H9 (cell line): ENCODE results near the gene HOXB6. TPM values are rescaled to one million over a fixed set of nuclear protein-coding genes. Genes with fewer than 3 reads are reported as not detected.

Experiments
- DNase-seq: peaks from one replicate; pipeline ENCODE4 v3.0.0-alpha.2; 2017
- H2AFZ ChIP-seq: one replicate; pipeline ENCODE4 v1.6.1; 2013; ENCODE audit warnings: mild to moderate bottlenecking, low read length, control low read depth, moderate library complexity
- H2AK5ac ChIP-seq: 2 replicates; pipeline ENCODE4 v1.6.1; 2013; ENCODE audit warnings: low read length, control low read depth, mixed read lengths; ENCODE audit not compliant: insufficient read length
- H2BK120ac ChIP-seq: one replicate; pipeline ENCODE4 v1.6.1; 2013; ENCODE audit warnings: low read depth, mild to moderate bottlenecking, low read length, control low read depth, inconsistent platforms; ENCODE audit not compliant: poor library complexity, severe bottlenecking
- H2BK12ac ChIP-seq: 2 replicates; pipeline ENCODE4 v1.6.1; 2013; ENCODE audit warnings: low read length, control low read depth, mixed read lengths, low read depth; ENCODE audit not compliant: insufficient read length
- H2BK15ac ChIP-seq: 2 replicates; pipeline ENCODE4 v1.6.1; 2013; ENCODE audit warnings: low read depth, low read length, control low read depth
- H2BK20ac ChIP-seq: one replicate; pipeline ENCODE4 v1.6.1; 2013; ENCODE audit warnings: low read depth, mild to moderate bottlenecking, low read length, control low read depth, inconsistent platforms; ENCODE audit not compliant: poor library complexity, severe bottlenecking
- H2BK5ac ChIP-seq: 2 replicates; pipeline ENCODE4 v1.6.1; 2013; ENCODE audit warnings: low read length, control low read depth, mixed read lengths; ENCODE audit not compliant: insufficient read length
- H3K14ac ChIP-seq: 2 replicates; pipeline ENCODE4 v1.6.1; 2013; ENCODE audit warnings: low read length, control low read depth; ENCODE audit not compliant: insufficient read depth
- H3K18ac ChIP-seq: 2 replicates; pipeline ENCODE4 v1.6.1; 2013; ENCODE audit warnings: low read depth, mild to moderate bottlenecking, mixed read lengths, low read length, control low read depth; ENCODE audit not compliant: insufficient read length
- H3K23ac ChIP-seq: 2 replicates; pipeline ENCODE4 v1.6.1; 2013; ENCODE audit warnings: low read length, control low read depth, mixed read lengths, low read depth; ENCODE audit not compliant: insufficient read length
- H3K23me2 ChIP-seq: 2 replicates; pipeline ENCODE4 v1.6.1; 2013; ENCODE audit warnings: low read depth, mild to moderate bottlenecking, mixed read lengths, low read length, control low read depth; ENCODE audit not compliant: insufficient read length, poor library complexity, severe bottlenecking
- H3K27ac ChIP-seq: 2 replicates; pipeline ENCODE4 v1.5.1; 2013; ENCODE audit warnings: low read length, control low read depth, mixed read lengths, low read depth; ENCODE audit not compliant: insufficient read length
- H3K27me3 ChIP-seq: 2 replicates; pipeline ENCODE4 v1.6.1; 2013; ENCODE audit warnings: low read length, control low read depth, inconsistent platforms; ENCODE audit not compliant: insufficient read depth
- H3K4ac ChIP-seq: 2 replicates; pipeline ENCODE4 v1.6.1; 2013; ENCODE audit warnings: low read depth, mild to moderate bottlenecking, control low read depth, inconsistent platforms, low read length, moderate library complexity
- H3K4me1 ChIP-seq: 2 replicates; pipeline ENCODE4 v1.6.1; 2013; ENCODE audit warnings: low read length, control low read depth, inconsistent platforms; ENCODE audit not compliant: insufficient read depth
- H3K4me2 ChIP-seq: 2 replicates; pipeline ENCODE4 v1.6.1; 2013; ENCODE audit warnings: low read length, control low read depth, mixed read lengths; ENCODE audit not compliant: insufficient read length, insufficient read depth
- H3K56ac ChIP-seq: 2 replicates; pipeline ENCODE4 v1.6.1; 2013; ENCODE audit warnings: low read depth, mild to moderate bottlenecking, mixed read lengths, low read length, control low read depth; ENCODE audit not compliant: insufficient read length
- H3K79me1 ChIP-seq: 2 replicates; pipeline ENCODE4 v1.6.1; 2013; ENCODE audit warnings: low read depth, mild to moderate bottlenecking, moderate library complexity, low read length, control low read depth, inconsistent platforms; ENCODE audit not compliant: insufficient read depth, poor library complexity, severe bottlenecking
- H3K79me2 ChIP-seq: 2 replicates; pipeline ENCODE4 v1.6.1; 2013; ENCODE audit warnings: low read length, control low read depth, inconsistent platforms; ENCODE audit not compliant: insufficient read depth
- H3K9ac ChIP-seq: 2 replicates; pipeline ENCODE4 v1.6.1; 2013; ENCODE audit warnings: low read length, control low read depth, mixed read lengths; ENCODE audit not compliant: insufficient read length; ENCODE audit errors: extremely low read depth
- H3K9me3 ChIP-seq: one replicate; pipeline ENCODE4 v1.6.1; 2013; ENCODE audit warnings: low read depth, low read length, inconsistent platforms; ENCODE audit not compliant: control insufficient read depth
- H3T11ph ChIP-seq: one replicate; pipeline ENCODE4 v1.6.1; 2013; ENCODE audit warnings: mild to moderate bottlenecking, low read length, control low read depth, inconsistent platforms
- H4K20me1 ChIP-seq: one replicate; pipeline ENCODE4 v1.6.1; 2013; ENCODE audit not compliant: control insufficient read depth, insufficient read length, insufficient read depth
- H4K5ac ChIP-seq: 2 replicates; pipeline ENCODE4 v1.6.1; 2013; ENCODE audit warnings: low read depth, mild to moderate bottlenecking, mixed read lengths, low read length, control low read depth; ENCODE audit not compliant: insufficient read length
- H4K8ac ChIP-seq: replicated peaks from 2 replicates; pipeline ENCODE4 v1.6.1; 2013; ENCODE audit warnings: low read length, control low read depth, mixed read lengths, low read depth; ENCODE audit not compliant: insufficient read length
- H4K91ac ChIP-seq: 2 replicates; pipeline ENCODE4 v1.6.1; 2013; ENCODE audit warnings: low read depth, mild to moderate bottlenecking, moderate library complexity, mixed read lengths, low read length, control low read depth; ENCODE audit not compliant: insufficient read length
- H3K27ac Mint-ChIP-seq, 3 experiments: 2 replicates in 2 of 3; 3 replicates in 1 of 3; pipeline ENCODE4 v1.8.0; 2020 to 2021; ENCODE audit warnings: mixed read lengths in 3 of 3, mild to moderate bottlenecking in 1 of 3, moderate library complexity in 1 of 3
- H3K27me3 Mint-ChIP-seq: 2 replicates; pipeline ENCODE4 v1.8.0; 2021; ENCODE audit warnings: low read depth, mild to moderate bottlenecking, moderate library complexity, mixed read lengths
- H3K36me3 Mint-ChIP-seq, 3 experiments: 2 replicates in 2 of 3; 3 replicates in 1 of 3; pipeline ENCODE4 v1.8.0; 2020 to 2021; ENCODE audit warnings: low read depth in 3 of 3, mixed read lengths in 3 of 3; ENCODE audit not compliant: insufficient read depth in 1 of 3
- H3K4me1 Mint-ChIP-seq, 2 experiments: 2 replicates each; pipeline ENCODE4 v1.8.0; 2020; ENCODE audit warnings: mixed read lengths in 2 of 2
- H3K4me3 Mint-ChIP-seq, 2 experiments: 2 replicates in 1 of 2; 3 replicates in 1 of 2; pipeline ENCODE4 v1.8.0; 2020 to 2021; ENCODE audit warnings: mild to moderate bottlenecking in 2 of 2, mixed read lengths in 2 of 2, moderate library complexity in 1 of 2
- H3K9me3 Mint-ChIP-seq, 2 experiments: 2 replicates in 1 of 2; 3 replicates in 1 of 2; pipeline ENCODE4 v1.8.0; 2020; ENCODE audit warnings: mild to moderate bottlenecking in 2 of 2, mixed read lengths in 2 of 2, moderate library complexity in 1 of 2
- WGBS: extraction: QIAGEN DNeasy Blood & Tissue Kit; methylation state at CpG from one replicate; pipeline ENCODE4 v1.1.7; 2013; ENCODE audit warnings: missing lambda C conversion rate, low lambda C conversion rate, mixed read lengths; ENCODE audit not compliant: insufficient read length; ENCODE audit errors: extremely low coverage; 5-methylcytosine and 5-hydroxymethylcytosine counted together
- total RNA-seq: library from RNA; stranded (reverse); gene quantifications from 2 replicates; pipeline ENCODE4 v1.2.1, GENCODE V29; 2021
- TF ChIP-seq, protein P1 (sequence below): fragments of 200-600 bp; sonication (generic); conservative IDR thresholded peaks from 3 replicates; pipeline ENCODE4 v1.8.0; 2021; ENCODE audit warnings: antibody characterized with exemption, mild to moderate bottlenecking

HOXB6 gene
- total RNA-seq, 1 experiment from 2014 or later = not detected

DNA sequence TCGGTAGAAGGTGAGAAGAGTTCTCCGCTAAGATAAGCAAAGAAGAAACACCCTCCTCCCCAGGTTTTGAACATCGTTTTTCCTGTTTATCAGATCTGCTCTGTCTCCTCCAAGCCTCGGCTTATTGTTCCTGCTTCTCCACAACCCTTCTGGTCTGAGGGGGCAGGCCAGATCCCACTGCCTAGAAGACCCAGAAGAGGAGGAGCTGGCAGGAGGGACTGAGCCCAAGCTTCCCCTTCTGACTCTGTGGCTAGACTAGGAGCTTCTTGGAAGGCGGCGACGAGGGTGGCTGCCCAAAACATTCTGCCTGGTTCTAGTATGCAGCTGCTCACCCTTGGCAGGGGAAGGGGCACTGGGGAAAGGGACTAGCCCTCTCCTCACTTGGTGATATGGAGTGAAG, 6.0 kb downstream of the HOXB6 start:
- peaks cover 8 to 28% of the 10 kb centered on the region in 2 experiments for H3K4me1 Mint-ChIP-seq

More for the DNA sequence above, 6.0 kb downstream of the HOXB6 start:
- H3K14ac ChIP-seq = no peak overlapping the region
- Mint-ChIP-seq H3K4me3 (no peak overlapping the region; a peak in 2 of 5 replicates), H3K36me3 (no peaks in the 10 kb centered on the region), H3K27me3 (peaks cover 100% of the 10 kb centered on the region), H3K27ac (no peak overlapping the region), H3K9me3 (peaks cover 0 to 24% of the 10 kb centered on the region in 2 experiments; a peak in 4 of 5 replicates)
- no peak overlapping the region for H2BK120ac ChIP-seq
- H4K5ac ChIP-seq = no peak overlapping the region
- no peaks in the 10 kb centered on the region for H4K20me1 ChIP-seq
- no peaks in the 10 kb centered on the region for H3K79me2 ChIP-seq
- H2BK12ac ChIP-seq = no peak overlapping the region
- DNase-seq = no peak
- H3T11ph ChIP-seq = no peak overlapping the region
- no peaks in the 10 kb centered on the region for H3K79me1 ChIP-seq
- no peaks in the 10 kb centered on the region for H3K23me2 ChIP-seq
- H2BK20ac ChIP-seq = no peak overlapping the region
- H4K91ac ChIP-seq = no peak overlapping the region
- H2BK15ac ChIP-seq = no peak overlapping the region
- H2AFZ ChIP-seq = no peak overlapping the region
- no peak overlapping the region for H3K27ac ChIP-seq
- no peak overlapping the region for H2AK5ac ChIP-seq
- TF ChIP-seq, protein P1, sequence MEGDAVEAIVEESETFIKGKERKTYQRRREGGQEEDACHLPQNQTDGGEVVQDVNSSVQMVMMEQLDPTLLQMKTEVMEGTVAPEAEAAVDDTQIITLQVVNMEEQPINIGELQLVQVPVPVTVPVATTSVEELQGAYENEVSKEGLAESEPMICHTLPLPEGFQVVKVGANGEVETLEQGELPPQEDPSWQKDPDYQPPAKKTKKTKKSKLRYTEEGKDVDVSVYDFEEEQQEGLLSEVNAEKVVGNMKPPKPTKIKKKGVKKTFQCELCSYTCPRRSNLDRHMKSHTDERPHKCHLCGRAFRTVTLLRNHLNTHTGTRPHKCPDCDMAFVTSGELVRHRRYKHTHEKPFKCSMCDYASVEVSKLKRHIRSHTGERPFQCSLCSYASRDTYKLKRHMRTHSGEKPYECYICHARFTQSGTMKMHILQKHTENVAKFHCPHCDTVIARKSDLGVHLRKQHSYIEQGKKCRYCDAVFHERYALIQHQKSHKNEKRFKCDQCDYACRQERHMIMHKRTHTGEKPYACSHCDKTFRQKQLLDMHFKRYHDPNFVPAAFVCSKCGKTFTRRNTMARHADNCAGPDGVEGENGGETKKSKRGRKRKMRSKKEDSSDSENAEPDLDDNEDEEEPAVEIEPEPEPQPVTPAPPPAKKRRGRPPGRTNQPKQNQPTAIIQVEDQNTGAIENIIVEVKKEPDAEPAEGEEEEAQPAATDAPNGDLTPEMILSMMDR = no peak
- H3K27me3 ChIP-seq = peaks cover 99% of the 10 kb centered on the region
- H3K4me1 ChIP-seq = no peaks in the 10 kb centered on the region
- H4K8ac ChIP-seq = no peak overlapping the region
- WGBS = no CpG with 5 or more reads among the region's 7 CpGs
- H3K56ac ChIP-seq = no peak overlapping the region
- H2BK5ac ChIP-seq = no peak overlapping the region
- no peak overlapping the region for H3K4me2 ChIP-seq
- no peak overlapping the region for H3K4ac ChIP-seq
- H3K9ac ChIP-seq = no peak overlapping the region
- H3K23ac ChIP-seq = no peak overlapping the region
- H3K18ac ChIP-seq = no peak overlapping the region
- no peaks in the 10 kb centered on the region for H3K9me3 ChIP-seq
